C4-2B (cell line): Measurements from ENCODE around the gene TRIM29.

ENCODE experiments used
- CTCF ChIP-seq: fragments of 450-650 bp; conservative IDR thresholded peaks from 2 replicates; pipeline ENCODE4 v1.5.1; 2017; ENCODE audit warnings: mild to moderate bottlenecking
- ZFX ChIP-seq: fragments of 450-650 bp; IDR thresholded peaks from 2 replicates; pipeline ENCODE4 v1.6.1; 2017

DNA sequence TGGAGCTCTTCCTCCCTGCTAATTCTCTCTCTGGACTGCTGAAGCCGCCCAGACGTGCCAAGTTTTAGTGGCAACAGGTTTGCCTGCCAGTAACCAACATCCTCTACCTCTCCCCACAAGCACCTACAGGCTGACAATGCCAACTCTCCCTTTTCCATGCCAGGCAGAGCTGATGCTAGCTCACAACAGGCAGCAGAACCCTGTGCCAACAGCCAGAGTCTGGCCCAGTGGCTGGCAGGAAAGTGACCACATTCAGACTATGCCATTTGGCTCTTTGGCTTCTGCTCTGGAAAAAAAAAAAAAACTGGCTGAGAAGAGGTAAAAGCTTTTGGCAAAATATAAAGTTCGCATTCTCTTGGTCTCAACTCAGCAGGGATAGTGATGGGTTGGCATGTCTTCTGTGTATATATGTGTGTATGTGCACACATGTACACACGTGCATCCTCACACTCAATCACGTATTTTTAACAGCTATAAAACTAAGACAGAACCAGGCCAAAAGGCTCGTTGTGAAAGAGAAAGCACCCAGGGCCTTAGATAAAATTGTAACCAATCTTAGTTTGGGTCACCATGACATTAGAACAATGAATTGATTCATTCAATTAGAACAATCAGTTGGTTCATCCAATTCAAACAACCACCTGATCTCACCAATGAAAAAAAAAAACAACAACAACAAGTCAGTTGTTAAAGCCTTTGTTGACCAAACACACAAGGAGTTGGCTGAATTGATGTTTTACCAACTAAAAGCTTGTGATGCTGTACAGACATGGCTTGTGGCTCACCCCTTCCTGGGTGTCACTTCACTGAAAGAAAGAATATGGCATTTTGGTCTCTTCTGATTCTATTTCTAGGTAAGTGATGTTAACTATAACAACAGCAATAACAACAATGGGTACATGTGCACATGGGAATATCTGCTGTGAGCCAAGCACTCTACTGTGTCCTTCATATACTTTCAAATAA, 48.6 kb downstream of the TRIM29 start:
- TF ChIP-seq CTCF (no peak), ZFX (no peak)
